Stimulated activated naive CD8-positive, alpha-beta T cell treated with anti-CD3 and anti-CD28 coated beads, Interleukin-15, Interleukin-2, amounts not matched to agents 100 U/mL and 50 U/mL, for 24 hours (primary cell): ENCODE data around the gene FAM72B.
A peak's percentile ranks its signal among the peaks of the same experiment; 100 is the strongest.
"Not testable (repeated sequence)": the region's sequence is repeated elsewhere in the genome, so short reads cannot be mapped to it uniquely, and the experiment has no call there.

Experiments used
- ATAC-seq: fragments of 150-1000 bp; cut with Tn5 transposase; one replicate; pipeline ENCODE4 v1.10.0; 2021
- DNase-seq: peaks from one replicate; pipeline ENCODE4 v3.0.0; 2021

Gene FAM72B

GRCh38 chr1:121184290-121185127 lies at the start of gene FAM72B, which contains the start of gene SRGAP2C:
FAM72B (minus strand) TSS chr1:121184340; CDS start chr1:121183489, 851 bp downstream.
SRGAP2C (plus strand) TSS chr1:121184975; CDS start chr1:121187447, 2,472 bp downstream.
- peak; percentile 82 for DNase-seq
- ATAC-seq: peak; percentile 90

- not testable (repeated sequence) for DNase-seq
- peak; percentile 81 for ATAC-seq
These were observed 48.4 kb upstream of the FAM72B start for GRCh38 chr1:121232445-121233125.

- not testable (repeated sequence) for DNase-seq, ATAC-seq
These were observed 46.5 kb upstream of the FAM72B start for GRCh38 chr1:121230636-121231035.

- not testable (repeated sequence) for DNase-seq
These were observed 43.6 kb upstream of the FAM72B start for GRCh38 chr1:121227544-121228330.

GRCh38 chr1:121226925-121227324 lies 42.8 kb upstream of the FAM72B start:
- not testable (repeated sequence) for DNase-seq

More at GRCh38 chr1:121227544-121228330, 43.6 kb upstream of the FAM72B start:
- ATAC-seq: not testable (repeated sequence)

GRCh38 chr1:121226295-121226904 lies 42.3 kb upstream of the FAM72B start:
- ATAC-seq, DNase-seq: not testable (repeated sequence)

More at GRCh38 chr1:121226925-121227324, 42.8 kb upstream of the FAM72B start:
- not testable (repeated sequence) for ATAC-seq

- DNase-seq: not testable (repeated sequence)
- peak; percentile 81 for ATAC-seq
These were observed 40.6 kb upstream of the FAM72B start for GRCh38 chr1:121224714-121225113.

GRCh38 chr1:121221770-121222169 lies 37.6 kb upstream of the FAM72B start:
- ATAC-seq, DNase-seq: not testable (repeated sequence)

- DNase-seq, ATAC-seq: not testable (repeated sequence)
These were observed 32.5 kb upstream of the FAM72B start for GRCh38 chr1:121216676-121217075.

GRCh38 chr1:121215699-121216417 lies 31.7 kb upstream of the FAM72B start:
- not testable (repeated sequence) for ATAC-seq, DNase-seq

- DNase-seq, ATAC-seq: not testable (repeated sequence)
These were observed 30.5 kb upstream of the FAM72B start for GRCh38 chr1:121214544-121215156.

- not testable (repeated sequence) for DNase-seq, ATAC-seq
These were observed 29.4 kb upstream of the FAM72B start for GRCh38 chr1:121213491-121213890.

GRCh38 chr1:121210778-121211177 lies 26.6 kb upstream of the FAM72B start:
- not testable (repeated sequence) for DNase-seq, ATAC-seq

GRCh38 chr1:121208375-121208774 lies 24.2 kb upstream of the FAM72B start:
- not testable (repeated sequence) for ATAC-seq, DNase-seq

GRCh38 chr1:121207328-121207727 lies 23.2 kb upstream of the FAM72B start:
- DNase-seq, ATAC-seq: not testable (repeated sequence)

- ATAC-seq: peak; percentile 28
- DNase-seq: not testable (repeated sequence)
These were observed 21.9 kb upstream of the FAM72B start for GRCh38 chr1:121205786-121206711.

GRCh38 chr1:121202986-121203385 lies 18.8 kb upstream of the FAM72B start:
- ATAC-seq, DNase-seq: not testable (repeated sequence)
